C4-2B (cell line): Measurements from ENCODE around the gene CDH23.

ENCODE experiments used
- ZFX ChIP-seq: fragments of 450-650 bp; IDR thresholded peaks from 2 replicates; pipeline ENCODE4 v1.6.1; 2017
- TF ChIP-seq, protein P1 (sequence below): fragments of 450-650 bp; conservative IDR thresholded peaks from 2 replicates; pipeline ENCODE4 v1.5.1; 2017; ENCODE audit warnings: mild to moderate bottlenecking

DNA sequence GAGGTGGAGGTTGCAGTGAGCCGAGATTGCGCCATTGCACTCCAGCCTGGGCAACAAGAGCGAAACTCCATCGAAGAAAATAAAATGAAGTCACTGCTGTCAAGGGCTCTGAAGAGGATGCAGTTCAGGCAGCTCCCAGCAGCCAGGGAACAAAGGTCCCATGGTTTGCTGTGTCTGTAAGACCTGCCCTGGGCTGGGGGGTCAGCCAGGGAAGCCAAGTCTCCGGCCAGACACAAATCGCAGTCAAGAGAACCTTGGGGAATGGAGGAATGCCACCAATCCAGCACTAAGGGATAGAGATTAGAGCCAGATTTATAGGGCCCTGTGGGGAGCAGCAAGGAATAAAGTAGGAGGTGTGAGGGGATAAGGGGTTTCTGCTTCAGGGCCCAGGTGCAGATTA, 405.5 kb downstream of the CDH23 start:
- TF ChIP-seq, protein P1, sequence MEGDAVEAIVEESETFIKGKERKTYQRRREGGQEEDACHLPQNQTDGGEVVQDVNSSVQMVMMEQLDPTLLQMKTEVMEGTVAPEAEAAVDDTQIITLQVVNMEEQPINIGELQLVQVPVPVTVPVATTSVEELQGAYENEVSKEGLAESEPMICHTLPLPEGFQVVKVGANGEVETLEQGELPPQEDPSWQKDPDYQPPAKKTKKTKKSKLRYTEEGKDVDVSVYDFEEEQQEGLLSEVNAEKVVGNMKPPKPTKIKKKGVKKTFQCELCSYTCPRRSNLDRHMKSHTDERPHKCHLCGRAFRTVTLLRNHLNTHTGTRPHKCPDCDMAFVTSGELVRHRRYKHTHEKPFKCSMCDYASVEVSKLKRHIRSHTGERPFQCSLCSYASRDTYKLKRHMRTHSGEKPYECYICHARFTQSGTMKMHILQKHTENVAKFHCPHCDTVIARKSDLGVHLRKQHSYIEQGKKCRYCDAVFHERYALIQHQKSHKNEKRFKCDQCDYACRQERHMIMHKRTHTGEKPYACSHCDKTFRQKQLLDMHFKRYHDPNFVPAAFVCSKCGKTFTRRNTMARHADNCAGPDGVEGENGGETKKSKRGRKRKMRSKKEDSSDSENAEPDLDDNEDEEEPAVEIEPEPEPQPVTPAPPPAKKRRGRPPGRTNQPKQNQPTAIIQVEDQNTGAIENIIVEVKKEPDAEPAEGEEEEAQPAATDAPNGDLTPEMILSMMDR = no peak
- no peak for TF ChIP-seq ZFX
